OCI-LY1 (cell line): ENCODE results near the gene MFAP1.

Source experiments
- EZH2 ChIP-seq: fragments of 200-600 bp; sonication (generic), shearing (Covaris generic); IDR thresholded peaks from 2 replicates; pipeline ENCODE4 v1.8.0; 2017; ENCODE audit warnings: borderline replicate concordance, mixed run types, mild to moderate bottlenecking, antibody characterized with exemption, low read length, moderate library complexity, mixed read lengths
- TF ChIP-seq, protein P1 (sequence below): fragments of 200-600 bp; sonication (generic), shearing (Covaris generic); IDR thresholded peaks from 2 replicates; pipeline ENCODE4 v1.5.1; 2017; ENCODE audit warnings: mild to moderate bottlenecking, antibody characterized with exemption, low read length, moderate library complexity, mixed read lengths

DNA sequence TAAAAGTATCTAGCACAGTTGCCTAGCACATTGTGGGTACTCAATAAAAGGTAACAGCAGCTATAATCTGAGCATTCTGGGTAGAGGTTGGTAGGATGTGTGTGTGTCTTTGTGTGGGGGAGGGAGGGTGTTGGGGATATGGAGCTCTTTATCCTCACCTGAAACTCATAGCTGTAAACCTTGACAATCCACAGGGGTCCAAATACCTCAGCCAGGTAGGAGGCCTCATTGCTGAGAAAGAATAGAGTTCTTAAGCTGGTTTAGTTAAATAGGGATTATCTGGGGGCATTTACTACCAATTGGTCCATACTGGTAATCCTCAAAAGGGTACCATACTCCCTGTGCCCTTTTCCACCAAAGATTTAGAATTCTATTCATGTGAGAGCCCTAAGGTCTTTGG lies 28.5 kb downstream of the MFAP1 start:
- TF ChIP-seq, protein P1, sequence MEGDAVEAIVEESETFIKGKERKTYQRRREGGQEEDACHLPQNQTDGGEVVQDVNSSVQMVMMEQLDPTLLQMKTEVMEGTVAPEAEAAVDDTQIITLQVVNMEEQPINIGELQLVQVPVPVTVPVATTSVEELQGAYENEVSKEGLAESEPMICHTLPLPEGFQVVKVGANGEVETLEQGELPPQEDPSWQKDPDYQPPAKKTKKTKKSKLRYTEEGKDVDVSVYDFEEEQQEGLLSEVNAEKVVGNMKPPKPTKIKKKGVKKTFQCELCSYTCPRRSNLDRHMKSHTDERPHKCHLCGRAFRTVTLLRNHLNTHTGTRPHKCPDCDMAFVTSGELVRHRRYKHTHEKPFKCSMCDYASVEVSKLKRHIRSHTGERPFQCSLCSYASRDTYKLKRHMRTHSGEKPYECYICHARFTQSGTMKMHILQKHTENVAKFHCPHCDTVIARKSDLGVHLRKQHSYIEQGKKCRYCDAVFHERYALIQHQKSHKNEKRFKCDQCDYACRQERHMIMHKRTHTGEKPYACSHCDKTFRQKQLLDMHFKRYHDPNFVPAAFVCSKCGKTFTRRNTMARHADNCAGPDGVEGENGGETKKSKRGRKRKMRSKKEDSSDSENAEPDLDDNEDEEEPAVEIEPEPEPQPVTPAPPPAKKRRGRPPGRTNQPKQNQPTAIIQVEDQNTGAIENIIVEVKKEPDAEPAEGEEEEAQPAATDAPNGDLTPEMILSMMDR: no peak
- no peak for TF ChIP-seq EZH2
